ENCODE data around the gene APBA2. TPM values are rescaled to one million over a fixed set of nuclear protein-coding genes. Genes with fewer than 3 reads are reported as not detected.

APBA2 gene
- total and polyA plus RNA-seq, 10 of the 15 experiments (the other 5 are each of a cell fraction or from before 2014, with no cell fraction given) = 0.06 to 0.26 (median 0.07) TPM; not detected in 7

DNA sequence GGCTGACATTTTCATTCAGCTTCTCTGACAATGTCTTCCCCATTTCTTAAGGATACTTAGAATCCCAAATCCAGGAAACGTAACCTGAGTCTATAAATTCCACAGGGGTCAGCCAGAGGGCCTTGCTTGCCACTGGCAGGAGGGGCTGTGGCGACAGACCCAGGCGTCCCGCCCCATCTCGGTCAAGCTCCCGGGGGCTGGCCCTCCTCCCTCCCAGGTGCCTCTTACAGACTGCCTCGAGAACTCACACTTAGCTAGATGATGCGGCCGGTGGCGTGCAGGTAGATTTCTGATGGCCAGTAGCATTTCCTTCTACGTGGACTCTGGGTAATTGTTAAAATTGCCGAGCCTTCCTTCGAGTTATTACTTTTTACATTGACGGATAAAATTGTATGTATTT lies 211.4 kb downstream of the APBA2 start (continued):
- TF ChIP-seq USF1 (IDR thresholded peaks at IDR 0.05; ENCODE audit: borderline replicate concordance, extremely low read length, insufficient read depth, low read depth, low read length) = no peak
- TF ChIP-seq KAT2A (conservative IDR thresholded peaks at IDR 0.05; ENCODE audit: control insufficient read depth, low read depth, low read length) = no peak
- TF ChIP-seq MTA2 (IDR thresholded peaks at IDR 0.05; ENCODE audit: low read depth) = no peak
- no peak for TF ChIP-seq GABPA (IDR thresholded peaks at IDR 0.05; ENCODE audit: low read depth)
- no peak for TF ChIP-seq EZH2 (IDR thresholded peaks at IDR 0.05; ENCODE audit: borderline replicate concordance, control insufficient read depth, low read depth, low read length)
- no peak for TF ChIP-seq SRF (IDR thresholded peaks at IDR 0.05; ENCODE audit: low read depth in 2 of 2, low read length in 2 of 2)

GRCh38 chr15:29097971-29098370 lies 212.2 kb downstream of the APBA2 start:
- H3K27ac ChIP-seq (ENCODE audit: control insufficient read depth, insufficient read depth) = no peak overlapping the region
- CTCF ChIA-PET = no interaction called here
- no peaks in the 10 kb centered on the region for H3K4me1 ChIP-seq (ENCODE audit: control insufficient read depth, insufficient read depth, low read length)
- DNase-seq (ENCODE audit: low read depth, low spot score) (no peak), FAIRE-seq (no peak), ATAC-seq (no peak)
- no peaks in the 10 kb centered on the region for H4K20me1 ChIP-seq (ENCODE audit: control insufficient read depth, insufficient read depth)
- H3K27me3 ChIP-seq (replicated peaks in 1 of 2; ENCODE audit: control insufficient read depth in 2 of 2, insufficient read depth in 2 of 2, low read length in 1 of 2) = no peaks in the 10 kb centered on the region
- H3K9ac ChIP-seq (ENCODE audit: control insufficient read depth, insufficient read depth, low read length) = no peak overlapping the region
- H3K36me3 ChIP-seq (ENCODE audit: control insufficient read depth in 2 of 2, insufficient read depth in 2 of 2, low read length in 1 of 2) = no peaks in the 10 kb centered on the region
- BruUV-seq (replicated peaks) = no TSS peak
- WGBS (ENCODE audit: insufficient coverage, insufficient replicate concordance, low lambda C conversion rate, missing lambda C conversion rate) = 63% methylated on average over 8 of the region's 9 CpGs
- TF ChIP-seq IRF4 (IDR thresholded peaks at IDR 0.05; ENCODE audit: low read depth, low read length) = no peak
- H3K4me2 ChIP-seq (ENCODE audit: control insufficient read depth, insufficient read depth) = no peak overlapping the region
- intact Hi-C loops (cut with micrococcal nuclease; ENCODE audit: unreplicated experiment) = no loop called here
- H3K4me3 ChIP-seq = no peak overlapping the region
- in situ Hi-C loops (cut with MboI) = no loop called here
- SMC1A ChIA-PET (ENCODE audit: uncharacterized antibody, unreplicated experiment) = no interaction called here
- H2AFZ ChIP-seq (ENCODE audit: control insufficient read depth, low read depth, low read length) = no peak overlapping the region
- POLR2A ChIA-PET = no interaction called here
- no peaks in the 10 kb centered on the region for H3K79me2 ChIP-seq (ENCODE audit: control insufficient read depth, insufficient read depth, low read length)
- RAD21 ChIA-PET (ENCODE audit: unreplicated experiment) = no interaction called here
- H3K9me3 ChIP-seq (replicated peaks; ENCODE audit: control insufficient read depth, insufficient read depth, low read length) = no peaks in the 10 kb centered on the region
